A673 (cell line): ENCODE data around the gene RCBTB1. TPM values are rescaled to one million over a fixed set of nuclear protein-coding genes. Genes with fewer than 3 reads are reported as not detected.

ENCODE experiments used
- BruUV-seq: library from RNA; stranded (reverse); fragments of 400-500 nt; replicated peaks from 2 replicates; lab custom pipeline; 2021; lab: Mats Ljungman, UMichigan
- CTCF ChIA-PET: fragments of 300-600 bp; sonication (Branson Sonifier 250); formaldehyde crosslinking; loops from one replicate; lab custom pipeline; 2022; ENCODE audit warnings: antibody characterized with exemption; lab: Charles Lee
- POLR2A ChIA-PET: fragments of 300-600 bp; sonication (Branson Sonifier 250); formaldehyde crosslinking; loops from one replicate; lab custom pipeline; 2022; ENCODE audit warnings: antibody characterized with exemption; ENCODE audit not compliant: low non-redundant PET; lab: Charles Lee
- DNase-seq: peaks from one replicate; pipeline ENCODE4 v3.0.0-alpha.2; 2015; ENCODE audit warnings: low spot score
- H3K27ac ChIP-seq: fragments of 200-600 bp; sonication (generic); 2 replicates; pipeline ENCODE4 v1.5.1; 2016; ENCODE audit warnings: mixed run types, low read depth, mild to moderate bottlenecking, mixed read lengths, antibody characterized with exemption, low read length; ENCODE audit not compliant: poor library complexity, severe bottlenecking
- H3K27me3 ChIP-seq: fragments of 200-600 bp; sonication (generic); replicated peaks from 2 replicates; pipeline ENCODE4 v1.6.1; 2017; ENCODE audit warnings: mixed run types, low read depth, mild to moderate bottlenecking, mixed read lengths, antibody characterized with exemption, low read length; ENCODE audit not compliant: insufficient read depth, poor library complexity
- H3K36me3 ChIP-seq: fragments of 200-600 bp; sonication (generic); 2 replicates; pipeline ENCODE4 v1.6.1; 2016; ENCODE audit warnings: mixed run types, mild to moderate bottlenecking, mixed read lengths, antibody characterized with exemption, low read length; ENCODE audit not compliant: insufficient read depth, poor library complexity, severe bottlenecking
- H3K4me1 ChIP-seq: fragments of 200-600 bp; sonication (generic); 2 replicates; pipeline ENCODE4 v1.6.1; 2017; ENCODE audit warnings: mixed run types, mild to moderate bottlenecking, mixed read lengths, antibody characterized with exemption, low read length; ENCODE audit not compliant: insufficient read depth, poor library complexity, severe bottlenecking
- H3K4me3 ChIP-seq: fragments of 200-600 bp; sonication (generic); 2 replicates; pipeline ENCODE4 v1.5.1; 2016; ENCODE audit warnings: low read depth, mixed run types, mild to moderate bottlenecking, mixed read lengths, low read length; ENCODE audit not compliant: poor library complexity, severe bottlenecking
- H3K9me3 ChIP-seq: fragments of 200-600 bp; sonication (generic); 2 replicates; pipeline ENCODE4 v1.6.1; 2016; ENCODE audit warnings: mixed run types, low read depth, mild to moderate bottlenecking, mixed read lengths, antibody characterized with exemption, low read length; ENCODE audit not compliant: poor library complexity, severe bottlenecking
- CTCF ChIP-seq: fragments of 300-800, 200-600 bp; sonication (generic); conservative IDR thresholded peaks from 2 replicates; pipeline ENCODE4 v1.5.1; 2017; ENCODE audit warnings: low read depth, mild to moderate bottlenecking, antibody characterized with exemption, low read length, moderate library complexity, mixed read lengths
- EZH2 ChIP-seq: fragments of 200-600 bp; sonication (generic); IDR thresholded peaks from 2 replicates; pipeline ENCODE4 v1.6.1; 2017; ENCODE audit warnings: borderline replicate concordance, low read depth, mild to moderate bottlenecking, mixed read lengths, antibody characterized with exemption, low read length; ENCODE audit not compliant: poor library complexity, severe bottlenecking
- intact Hi-C: fragments of 100-400 bp; cut with micrococcal nuclease; formaldehyde crosslinking; loops from one replicate; pipeline ENCODE4 v1.10.0; 2022; ENCODE audit not compliant: unreplicated experiment
- total RNA-seq: library from RNA; stranded (reverse); gene quantifications from 2 replicates; pipeline ENCODE4 v1.2.3, GENCODE V29; 2021

RCBTB1 gene
- total RNA-seq, 1 experiment from 2014 or later = 12.7 TPM

GRCh38 chr13:49545661-49546060, 39.7 kb downstream of the RCBTB1 start:
- BruUV-seq = no TSS peak
- Histone ChIP-seq H3K4me1 (no peaks in the 10 kb centered on the region), H3K27ac (no peak overlapping the region), H3K4me3 (no peak overlapping the region), H3K36me3 (peaks cover 2% of the 10 kb centered on the region), H3K27me3 (no peaks in the 10 kb centered on the region), H3K9me3 (no peaks in the 10 kb centered on the region)
- CTCF ChIA-PET = no interaction called here
- DNase-seq = no peak
- intact Hi-C loops = no loop called here
- POLR2A ChIA-PET = no interaction called here
- TF ChIP-seq CTCF = no peak
- no peak for TF ChIP-seq EZH2

- CTCF ChIA-PET = no interaction called here
- H3K27ac ChIP-seq = no peak overlapping the region
These were observed 41.7 kb downstream of the RCBTB1 start for GRCh38 chr13:49543656-49544055.

GRCh38 chr13:49540552-49540951, 44.8 kb downstream of the RCBTB1 start:
- H3K4me1 ChIP-seq = no peaks in the 10 kb centered on the region
- POLR2A ChIA-PET = no interaction called here
- no peaks in the 10 kb centered on the region for H3K9me3 ChIP-seq
- no peak overlapping the region for H3K27ac ChIP-seq
- H3K36me3 ChIP-seq = peaks cover 6% of the 10 kb centered on the region
- H3K27me3 ChIP-seq = no peaks in the 10 kb centered on the region
- H3K4me3 ChIP-seq = no peak overlapping the region
- intact Hi-C loops = no loop called here
- CTCF ChIA-PET = no interaction called here
- DNase-seq = no peak
- no TSS peak for BruUV-seq
- TF ChIP-seq CTCF (no peak), EZH2 (no peak)

More at GRCh38 chr13:49543656-49544055, 41.7 kb downstream of the RCBTB1 start:
- no peak for DNase-seq
- no TSS peak for BruUV-seq
- H3K4me3 ChIP-seq = no peak overlapping the region
- no peaks in the 10 kb centered on the region for H3K9me3 ChIP-seq
- H3K4me1 ChIP-seq = no peaks in the 10 kb centered on the region
- peaks cover 9% of the 10 kb centered on the region for H3K36me3 ChIP-seq
- intact Hi-C loops = no loop called here
- H3K27me3 ChIP-seq = no peaks in the 10 kb centered on the region
- POLR2A ChIA-PET = no interaction called here
- TF ChIP-seq EZH2 (no peak), CTCF (no peak)
